ENCODE measurements around the gene RAX2. TPM values are rescaled to one million over a fixed set of nuclear protein-coding genes. Genes with fewer than 3 reads are reported as not detected.

The RAX2 gene
- total and polyA plus RNA-seq, 10 donors, result not detected

DNA sequence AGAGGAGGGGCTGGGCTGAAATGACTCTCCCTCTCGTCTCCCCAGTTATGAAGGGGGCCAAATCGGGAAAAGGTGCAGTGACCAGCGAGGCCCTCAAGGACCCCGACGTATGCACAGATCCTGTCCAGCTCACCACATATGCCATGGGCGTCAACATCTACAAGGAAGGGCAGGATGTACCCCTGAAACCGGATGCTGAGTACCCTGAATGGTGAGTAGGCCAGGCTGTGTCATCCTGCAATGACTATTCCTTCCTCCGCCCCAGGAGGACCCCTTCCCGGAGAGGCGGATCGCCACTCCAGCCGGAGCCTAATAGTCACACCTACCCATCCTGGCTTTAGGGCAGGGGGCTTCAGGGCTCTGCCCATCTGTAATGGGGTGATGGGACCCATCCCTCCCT is 6.9 kb downstream of the RAX2 start:
- TF ChIP-seq, protein P1, sequence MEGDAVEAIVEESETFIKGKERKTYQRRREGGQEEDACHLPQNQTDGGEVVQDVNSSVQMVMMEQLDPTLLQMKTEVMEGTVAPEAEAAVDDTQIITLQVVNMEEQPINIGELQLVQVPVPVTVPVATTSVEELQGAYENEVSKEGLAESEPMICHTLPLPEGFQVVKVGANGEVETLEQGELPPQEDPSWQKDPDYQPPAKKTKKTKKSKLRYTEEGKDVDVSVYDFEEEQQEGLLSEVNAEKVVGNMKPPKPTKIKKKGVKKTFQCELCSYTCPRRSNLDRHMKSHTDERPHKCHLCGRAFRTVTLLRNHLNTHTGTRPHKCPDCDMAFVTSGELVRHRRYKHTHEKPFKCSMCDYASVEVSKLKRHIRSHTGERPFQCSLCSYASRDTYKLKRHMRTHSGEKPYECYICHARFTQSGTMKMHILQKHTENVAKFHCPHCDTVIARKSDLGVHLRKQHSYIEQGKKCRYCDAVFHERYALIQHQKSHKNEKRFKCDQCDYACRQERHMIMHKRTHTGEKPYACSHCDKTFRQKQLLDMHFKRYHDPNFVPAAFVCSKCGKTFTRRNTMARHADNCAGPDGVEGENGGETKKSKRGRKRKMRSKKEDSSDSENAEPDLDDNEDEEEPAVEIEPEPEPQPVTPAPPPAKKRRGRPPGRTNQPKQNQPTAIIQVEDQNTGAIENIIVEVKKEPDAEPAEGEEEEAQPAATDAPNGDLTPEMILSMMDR (IDR thresholded peaks at IDR 0.05 in 8 of 11, conservative IDR thresholded peaks at IDR 0.05 in 3 of 11), result no peak
- TF ChIP-seq POLR2A (IDR thresholded peaks at IDR 0.05) (no peak), POLR2AphosphoS5 (IDR thresholded peaks at IDR 0.05) (no peak)
- Histone ChIP-seq H3K36me3 (peaks cover 0 to 54% (median 43%) of the 10 kb centered on the region in 6 donors), H3K9me3 (no peaks in the 10 kb centered on the region), H3K27ac (no peak overlapping the region), H3K27me3 (replicated peaks in 1 of 7) (no peaks in the 10 kb centered on the region), H3K4me3 (no peak overlapping the region), H3K4me1 (peaks cover 18 to 53% (median 35%) of the 10 kb centered on the region in 6 donors)
- no peak for DNase-seq
- WGBS, 5 donors, result 88 to 95% (median 90%) methylated on average over 10 to 12 of the region's 12 CpGs
- intact Hi-C loops (cut with DNase I; ENCODE audit: low total_unique reads), result no loop called here

DNA sequence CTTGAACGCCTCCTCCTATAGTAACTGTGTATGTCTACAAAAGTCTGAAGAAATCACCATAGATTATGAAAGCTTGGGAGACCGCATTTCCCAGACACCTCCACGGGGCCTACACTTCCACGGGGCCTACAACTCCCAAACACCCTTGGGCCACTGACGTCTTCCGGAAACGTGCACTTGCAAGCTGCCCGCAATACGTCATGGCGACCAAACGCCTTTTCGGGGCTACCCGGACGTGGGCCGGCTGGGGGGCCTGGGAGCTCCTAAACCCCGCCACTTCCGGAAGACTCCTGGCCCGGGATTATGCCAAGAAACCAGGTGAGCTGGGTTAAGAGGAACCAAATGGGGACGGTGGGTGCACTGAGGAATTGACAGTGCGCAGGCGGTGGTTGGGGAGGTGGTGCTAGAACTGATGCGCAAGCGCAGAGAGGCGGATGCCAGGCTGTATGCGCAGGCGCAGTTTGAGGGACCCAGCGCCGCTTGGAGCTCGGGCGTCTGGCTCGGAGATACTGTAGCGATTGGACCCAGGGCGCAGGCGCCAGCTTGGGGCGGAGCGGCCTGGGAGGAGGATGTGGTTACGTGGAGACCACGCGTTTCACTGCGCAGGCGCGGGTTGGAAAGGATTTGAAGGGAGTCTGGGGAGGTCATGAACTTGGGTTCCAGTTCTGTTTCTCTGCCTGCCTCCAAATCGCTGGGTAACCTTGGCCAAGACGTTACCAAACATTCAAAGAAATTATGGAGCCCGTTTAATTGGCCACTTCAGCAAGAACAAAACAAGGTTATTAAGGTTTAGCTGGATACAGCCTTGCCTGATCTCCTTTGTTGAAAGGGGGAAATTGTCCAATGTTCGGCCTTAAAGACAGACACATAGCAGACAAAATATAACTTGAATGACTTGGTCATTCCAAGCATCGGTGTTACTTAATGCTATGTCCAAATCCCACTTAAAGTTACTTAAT is 9.2 kb downstream of the RAX2 start, which contains the start of gene MRPL54:
MRPL54 (plus strand) TSS at position 182 of the 959 bp plus-strand sequence; CDS start at position 201, 19 bp downstream.
- intact Hi-C loops (cut with DNase I; ENCODE audit: low total_unique reads), result no loop called here
- TF ChIP-seq POLR2A (IDR thresholded peaks at IDR 0.05), result peak in 1 of 3 donors; percentile 73
- TF ChIP-seq POLR2AphosphoS5 (IDR thresholded peaks at IDR 0.05), result peak; percentile 96 to 98 (median 97)
- TF ChIP-seq, protein P1 (IDR thresholded peaks at IDR 0.05 in 8 of 11, conservative IDR thresholded peaks at IDR 0.05 in 3 of 11), result peak in 3 of 11 experiments; percentile 7 to 27 (median 14)
- WGBS, 5 donors, result 3% methylated on average over 37 to 47 of the region's 47 CpGs
- Histone ChIP-seq H3K4me1 (peaks cover 32 to 73% (median 55%) of the 10 kb centered on the region in 6 donors), H3K4me3 (peak within 1 kb of the TSS; percentile 51 to 87 (median 74)), H3K36me3 (peaks cover 0 to 54% (median 46%) of the 10 kb centered on the region in 6 donors), H3K9me3 (no peaks in the 10 kb centered on the region), H3K27me3 (replicated peaks in 1 of 7) (no peaks in the 10 kb centered on the region), H3K27ac (peak within 1 kb of the TSS; percentile 93 to 100 (median 99))
- peak; percentile 100 for DNase-seq

DNA sequence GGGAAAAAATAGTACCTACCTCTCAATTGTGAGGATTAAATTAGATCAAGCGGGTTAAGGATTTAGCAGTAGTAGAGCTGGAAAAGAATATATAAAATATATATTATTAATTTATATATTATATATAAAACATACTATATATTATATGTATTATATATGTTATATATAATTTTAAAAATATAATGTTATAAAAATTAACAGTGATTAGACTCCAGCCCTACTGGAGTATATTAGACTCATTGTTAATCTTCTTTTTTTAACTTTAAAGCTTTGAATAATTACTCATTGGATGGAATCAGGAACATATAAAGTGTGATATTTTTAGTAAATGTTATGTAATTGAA is 9.9 kb downstream of the RAX2 start:
- peaks cover 0 to 54% (median 43%) of the 10 kb centered on the region in 6 donors for H3K36me3 ChIP-seq
- WGBS, 5 donors, result 55 to 81% (median 73%) methylated on average over 1 of the region's 1 CpG
- intact Hi-C loops (cut with DNase I; ENCODE audit: low total_unique reads), result no loop called here
- peak overlapping the region; percentile 93 to 100 (median 99) for H3K27ac ChIP-seq
- H3K4me1 ChIP-seq, result peaks cover 32 to 79% (median 55%) of the 10 kb centered on the region in 6 donors
- no peak for TF ChIP-seq POLR2A (IDR thresholded peaks at IDR 0.05)
- TF ChIP-seq POLR2AphosphoS5 (IDR thresholded peaks at IDR 0.05), result no peak
- TF ChIP-seq, protein P1 (IDR thresholded peaks at IDR 0.05 in 8 of 11, conservative IDR thresholded peaks at IDR 0.05 in 3 of 11), result no peak
- no peaks in the 10 kb centered on the region for H3K27me3 ChIP-seq (replicated peaks in 1 of 7)
- no peak for DNase-seq
- H3K4me3 ChIP-seq, result peak overlapping the region in 6 of 8 donors; percentile 37 to 78 (median 46)
- no peaks in the 10 kb centered on the region for H3K9me3 ChIP-seq
